CD4-positive, alpha-beta T cell treated with Interleukin-2 at 100 ng/mL for 4 hours (primary cell): ENCODE results near the gene PIK3C2B.
"Not testable (repeated sequence)": the region's sequence is repeated elsewhere in the genome, so short reads cannot be mapped to it uniquely, and the experiment has no call there.

Experiments
- DNase-seq: peaks from one replicate; pipeline ENCODE4 v3.0.0-alpha.2; 2020; ENCODE audit warnings: low spot score

PIK3C2B gene

GRCh38 chr1:204506201-204506968, 11.8 kb upstream of the PIK3C2B start:
- DNase-seq: peak; percentile 85

GRCh38 chr1:204505674-204506200, 11.1 kb upstream of the PIK3C2B start:
- no peak for DNase-seq

GRCh38 chr1:204503913-204504519, 9.4 kb upstream of the PIK3C2B start:
- no peak for DNase-seq

- peak; percentile 86 for DNase-seq
Observed at GRCh38 chr1:204503122-204503912, 8.7 kb upstream of the PIK3C2B start.

GRCh38 chr1:204502241-204502640, 7.6 kb upstream of the PIK3C2B start:
- no peak for DNase-seq

- DNase-seq: no peak
Observed at GRCh38 chr1:204499511-204500468, 5.2 kb upstream of the PIK3C2B start.

GRCh38 chr1:204498981-204499380, 4.4 kb upstream of the PIK3C2B start:
- DNase-seq: no peak

GRCh38 chr1:204495777-204496176, 1.2 kb upstream of the PIK3C2B start:
- DNase-seq: no peak

GRCh38 chr1:204495078-204495753, 611 bp upstream of the PIK3C2B start:
- peak; percentile 51 for DNase-seq

- peak; percentile 46 for DNase-seq
Observed at GRCh38 chr1:204493984-204494280, 673 bp downstream of the PIK3C2B start.

GRCh38 chr1:204493145-204493983, 1.2 kb downstream of the PIK3C2B start:
- DNase-seq: no peak

GRCh38 chr1:204491655-204492054, 3.0 kb downstream of the PIK3C2B start:
- no peak for DNase-seq

- DNase-seq: no peak
Observed at GRCh38 chr1:204487256-204487615, 7.4 kb downstream of the PIK3C2B start.

- DNase-seq: not testable (repeated sequence)
Observed at GRCh38 chr1:204486513-204487255, 7.9 kb downstream of the PIK3C2B start.

- no peak for DNase-seq
Observed at GRCh38 chr1:204483791-204484190, 10.8 kb downstream of the PIK3C2B start.

- DNase-seq: no peak
Observed at GRCh38 chr1:204480515-204480914, 14.1 kb downstream of the PIK3C2B start.

GRCh38 chr1:204479387-204480136, 15.0 kb downstream of the PIK3C2B start:
- no peak for DNase-seq

GRCh38 chr1:204478921-204479320, 15.7 kb downstream of the PIK3C2B start:
- no peak for DNase-seq
